RWPE2 (cell line): Measurements from ENCODE around the gene TMEM154.
A peak's percentile ranks its signal among the peaks of the same experiment; 100 is the strongest.

ENCODE experiments used
- ATAC-seq: fragments of 200-7000 bp; cut with Tn5 transposase; 3 replicates; pipeline ENCODE4 v1.9.1; 2021; ENCODE audit warnings: low read depth
- DNase-seq: peaks from one replicate; pipeline ENCODE4 v3.0.0-alpha.2; 2020; ENCODE audit warnings: low spot score
- H3K27ac ChIP-seq: fragments of 450-650 bp; 2 replicates; pipeline ENCODE4 v1.5.1; 2017; ENCODE audit warnings: mild to moderate bottlenecking; ENCODE audit not compliant: poor library complexity, severe bottlenecking
- H3K27me3 ChIP-seq: fragments of 250-450 bp; sonication (Bioruptor Pico); 2 replicates; pipeline ENCODE4 v1.5.1; 2021; ENCODE audit warnings: mild to moderate bottlenecking, moderate library complexity; ENCODE audit not compliant: insufficient read depth, poor library complexity, severe bottlenecking
- H3K36me3 ChIP-seq: fragments of 250-450 bp; sonication (Bioruptor Pico); 2 replicates; pipeline ENCODE4 v1.5.1; 2020; ENCODE audit warnings: low read depth, mild to moderate bottlenecking, moderate library complexity
- H3K4me1 ChIP-seq: fragments of 250-450 bp; sonication (Bioruptor Pico); 2 replicates; pipeline ENCODE4 v1.5.1; 2021; ENCODE audit warnings: mild to moderate bottlenecking, moderate library complexity; ENCODE audit not compliant: insufficient read depth, poor library complexity, severe bottlenecking
- H3K4me3 ChIP-seq: fragments of 250-450 bp; sonication (Bioruptor Pico); 2 replicates; pipeline ENCODE4 v1.5.1; 2021; ENCODE audit warnings: mild to moderate bottlenecking, moderate library complexity; ENCODE audit not compliant: severe bottlenecking
- H3K9me3 ChIP-seq: fragments of 250-450 bp; sonication (Bioruptor Pico); 2 replicates; pipeline ENCODE4 v1.5.1; 2021; ENCODE audit warnings: mild to moderate bottlenecking, moderate library complexity; ENCODE audit not compliant: severe bottlenecking
- CTCF ChIP-seq: fragments of 450-650 bp; IDR thresholded peaks from one replicate; pipeline ENCODE4 v1.5.1; 2017; ENCODE audit warnings: mild to moderate bottlenecking, moderate library complexity; ENCODE audit not compliant: poor library complexity, severe bottlenecking

The TMEM154 gene

GRCh38 chr4:152629908-152630307 lies 49.9 kb downstream of the TMEM154 start:
- Histone ChIP-seq H3K27ac (no peak overlapping the region), H3K9me3 (no peaks in the 10 kb centered on the region), H3K4me3 (no peak overlapping the region), H3K36me3 (peaks cover 84% of the 10 kb centered on the region), H3K4me1 (peaks cover 16% of the 10 kb centered on the region), H3K27me3 (no peaks in the 10 kb centered on the region)
- TF ChIP-seq CTCF = no peak
- no peak for ATAC-seq
- no peak for DNase-seq

GRCh38 chr4:152628128-152628527 lies 51.7 kb downstream of the TMEM154 start:
- TF ChIP-seq CTCF = no peak
- DNase-seq = no peak

GRCh38 chr4:152626790-152627189 lies 53.0 kb downstream of the TMEM154 start:
- no peak for TF ChIP-seq CTCF

More at GRCh38 chr4:152628128-152628527, 51.7 kb downstream of the TMEM154 start:
- no peak for ATAC-seq
- no peaks in the 10 kb centered on the region for H3K4me1 ChIP-seq
- no peak overlapping the region for H3K27ac ChIP-seq
- no peaks in the 10 kb centered on the region for H3K27me3 ChIP-seq
- H3K36me3 ChIP-seq = peaks cover 66% of the 10 kb centered on the region
- H3K9me3 ChIP-seq = no peaks in the 10 kb centered on the region
- H3K4me3 ChIP-seq = no peak overlapping the region

GRCh38 chr4:152620915-152621314 lies 58.9 kb downstream of the TMEM154 start:
- no peak overlapping the region for H3K27ac ChIP-seq
- DNase-seq (no peak), ATAC-seq (0 out of 3 replicates have a peak, but pooled peaks have one; percentile 22)
- peaks cover 7% of the 10 kb centered on the region for H3K4me1 ChIP-seq
- H3K36me3 ChIP-seq = peaks cover under 1% of the 10 kb centered on the region
- no peak for TF ChIP-seq CTCF
- no peaks in the 10 kb centered on the region for H3K9me3 ChIP-seq
- H3K4me3 ChIP-seq = no peak overlapping the region
- no peaks in the 10 kb centered on the region for H3K27me3 ChIP-seq

More at GRCh38 chr4:152626790-152627189, 53.0 kb downstream of the TMEM154 start:
- peaks cover 52% of the 10 kb centered on the region for H3K36me3 ChIP-seq
- H3K27me3 ChIP-seq = no peaks in the 10 kb centered on the region
- H3K4me3 ChIP-seq = no peak overlapping the region
- H3K9me3 ChIP-seq = no peaks in the 10 kb centered on the region
- H3K4me1 ChIP-seq = no peaks in the 10 kb centered on the region
- DNase-seq (no peak), ATAC-seq (no peak)
- H3K27ac ChIP-seq = no peak overlapping the region

GRCh38 chr4:152620218-152620617 lies 59.6 kb downstream of the TMEM154 start:
- TF ChIP-seq CTCF = no peak
- Histone ChIP-seq H3K9me3 (no peaks in the 10 kb centered on the region), H3K4me1 (peaks cover 7% of the 10 kb centered on the region), H3K27me3 (no peaks in the 10 kb centered on the region), H3K27ac (no peak overlapping the region), H3K36me3 (no peaks in the 10 kb centered on the region), H3K4me3 (no peak overlapping the region)
- no peak for ATAC-seq
- DNase-seq = no peak
